CD4-positive, alpha-beta T cell (primary cell): Measurements from ENCODE around the gene PIK3R1. TPM values are rescaled to one million over a fixed set of nuclear protein-coding genes. Genes with fewer than 3 reads are reported as not detected.

ENCODE experiments used
- ATAC-seq: fragments of 200-7000 bp; cut with Tn5 transposase; one replicate; pipeline ENCODE4 v1.10.0; 2022; ENCODE audit warnings: mild to moderate bottlenecking; ENCODE audit not compliant: poor library complexity
- CTCF ChIA-PET: fragments of 350-600 bp; sonication (Branson Sonifier 250); formaldehyde crosslinking; loops from one replicate; lab custom pipeline; 2021; ENCODE audit warnings: antibody characterized with exemption, inconsistent platforms; lab: Charles Lee
- POLR2A ChIA-PET: fragments of 350-600 bp; sonication (Branson Sonifier 250); formaldehyde crosslinking; loops from one replicate; lab custom pipeline; 2021; ENCODE audit warnings: antibody characterized with exemption, inconsistent platforms; lab: Charles Lee
- DNase-seq, 14 experiments: peaks; one replicate each; pipeline ENCODE4 v3.0.0-alpha.2; 2013 to 2020; ENCODE audit warnings: mixed read lengths in 2 of 14
- H3K27ac ChIP-seq, 2 donors: one replicate each; pipeline versions ENCODE4 v1.5.1 to v1.7.0; 2013; ENCODE audit warnings: low read length in 2 of 2, low read depth in 1 of 2, mild to moderate bottlenecking in 1 of 2
- H3K27me3 ChIP-seq, 2 experiments: 1 replicate in 1 of 2; 2 replicates in 1 of 2; pipeline versions ENCODE4 v1.6.1 to v1.7.0; 2013; ENCODE audit warnings: low read length in 2 of 2, control low read depth in 1 of 2, mild to moderate bottlenecking in 1 of 2, moderate library complexity in 1 of 2; ENCODE audit not compliant: insufficient read depth in 2 of 2, control insufficient read depth in 1 of 2
- H3K36me3 ChIP-seq: one replicate; pipeline ENCODE4 v1.6.1; 2013; ENCODE audit warnings: low read length, control low read depth; ENCODE audit not compliant: insufficient read depth
- H3K4me1 ChIP-seq: one replicate; pipeline ENCODE4 v1.6.1; 2013; ENCODE audit warnings: low read length, control low read depth; ENCODE audit not compliant: insufficient read depth
- H3K4me3 ChIP-seq: one replicate; pipeline ENCODE4 v1.5.1; 2013; ENCODE audit warnings: mild to moderate bottlenecking, low read length, moderate library complexity
- H3K9me3 ChIP-seq, 2 experiments: 1 replicate in 1 of 2; 2 replicates in 1 of 2; pipeline versions ENCODE4 v1.6.1 to v1.7.0; 2013; ENCODE audit warnings: low read length in 2 of 2, mild to moderate bottlenecking in 2 of 2, control low read depth in 1 of 2, moderate library complexity in 1 of 2; ENCODE audit not compliant: control insufficient read depth in 1 of 2, insufficient read depth in 1 of 2
- H3K27ac Mint-ChIP-seq: one replicate; pipeline ENCODE4 v1.8.0; 2020; ENCODE audit warnings: mixed read lengths
- H3K27me3 Mint-ChIP-seq: one replicate; pipeline ENCODE4 v1.8.0; 2021; ENCODE audit warnings: mixed read lengths
- H3K36me3 Mint-ChIP-seq: one replicate; pipeline ENCODE4 v1.8.0; 2021; ENCODE audit warnings: low read depth, mixed read lengths
- H3K4me1 Mint-ChIP-seq: one replicate; pipeline ENCODE4 v1.8.0; 2021; ENCODE audit warnings: low read depth, mixed read lengths
- H3K4me3 Mint-ChIP-seq: one replicate; pipeline ENCODE4 v1.8.0; 2020; ENCODE audit warnings: mild to moderate bottlenecking, mixed read lengths
- H3K9me3 Mint-ChIP-seq: one replicate; pipeline ENCODE4 v1.8.0; 2020; ENCODE audit warnings: mixed read lengths
- CTCF ChIP-seq: fragments of 200-600 bp; IDR thresholded peaks from one replicate; pipeline ENCODE4 v1.8.0; 2022; ENCODE audit warnings: antibody characterized with exemption, mild to moderate bottlenecking
- intact Hi-C, 2 experiments: fragments of 100-400 bp; cut with DNase I in 1 of 2; cut with micrococcal nuclease in 1 of 2; formaldehyde crosslinking; loops; one replicate each; pipeline versions ENCODE4 v1.15.1 to v1.9.0; 2023 to 2025; cut with DNase I, micrococcal nuclease
- total RNA-seq, 174 experiments: library from RNA in 2 of 174; stranded (reverse) in 2 of 174; gene quantifications; one replicate each; pipeline ENCODE4 v1.2.3 and lab custom pipeline; 2021 to 2026

The PIK3R1 gene
- total RNA-seq, 2 experiments from 2014 or later: 455 to 459 TPM

GRCh38 chr5:68176253-68176652 lies 39.3 kb upstream of the PIK3R1 start:
- Histone ChIP-seq H3K4me1 (no peaks in the 10 kb centered on the region), H3K36me3 (no peaks in the 10 kb centered on the region), H3K27me3 (no peaks in the 10 kb centered on the region), H3K27ac (no peak overlapping the region), H3K4me3 (no peak overlapping the region), H3K9me3 (no peaks in the 10 kb centered on the region)
- no peak for DNase-seq
- TF ChIP-seq CTCF: no peak
- no peaks in the 10 kb centered on the region for H3K27me3 Mint-ChIP-seq
- ATAC-seq: no peak
- ChIA-PET CTCF (no interaction called here), POLR2A (no interaction called here)
- H3K4me3 Mint-ChIP-seq: no peak overlapping the region
- no peaks in the 10 kb centered on the region for H3K36me3 Mint-ChIP-seq
- H3K4me1 Mint-ChIP-seq: no peaks in the 10 kb centered on the region
- intact Hi-C loops: no loop called here
- no peak overlapping the region for H3K27ac Mint-ChIP-seq
- H3K9me3 Mint-ChIP-seq: no peaks in the 10 kb centered on the region

- no peak for TF ChIP-seq CTCF
- no peak overlapping the region for H3K4me3 ChIP-seq
- Mint-ChIP-seq H3K4me1 (no peaks in the 10 kb centered on the region), H3K36me3 (no peaks in the 10 kb centered on the region), H3K4me3 (no peak overlapping the region), H3K27me3 (no peaks in the 10 kb centered on the region), H3K9me3 (no peaks in the 10 kb centered on the region), H3K27ac (no peak overlapping the region)
- no peaks in the 10 kb centered on the region for H3K36me3 ChIP-seq
- no peaks in the 10 kb centered on the region for H3K27me3 ChIP-seq
- ATAC-seq (no peak), DNase-seq (peak in 1 of 14 experiments; percentile 13)
- H3K9me3 ChIP-seq: no peaks in the 10 kb centered on the region
- intact Hi-C loops: no loop called here
- H3K27ac ChIP-seq: no peak overlapping the region
- H3K4me1 ChIP-seq: no peaks in the 10 kb centered on the region
- POLR2A ChIA-PET: no interaction called here
- CTCF ChIA-PET: no interaction called here
Measured at GRCh38 chr5:68176802-68177479, 38.6 kb upstream of the PIK3R1 start.

GRCh38 chr5:68177676-68178075 lies 37.9 kb upstream of the PIK3R1 start:
- Mint-ChIP-seq H3K27ac (no peak overlapping the region), H3K36me3 (no peaks in the 10 kb centered on the region), H3K4me3 (no peak overlapping the region), H3K9me3 (no peaks in the 10 kb centered on the region), H3K27me3 (no peaks in the 10 kb centered on the region), H3K4me1 (no peaks in the 10 kb centered on the region)
- Histone ChIP-seq H3K4me1 (no peaks in the 10 kb centered on the region), H3K27me3 (no peaks in the 10 kb centered on the region), H3K27ac (no peak overlapping the region), H3K36me3 (no peaks in the 10 kb centered on the region), H3K4me3 (no peak overlapping the region), H3K9me3 (no peaks in the 10 kb centered on the region)
- no peak for TF ChIP-seq CTCF
- DNase-seq (no peak), ATAC-seq (no peak)
- ChIA-PET POLR2A (no interaction called here), CTCF (no interaction called here)
- intact Hi-C loops: no loop called here
